ENCODE data around the gene CYP24A1. TPM values are rescaled to one million over a fixed set of nuclear protein-coding genes. Genes with fewer than 3 reads are reported as not detected.
A peak's percentile ranks its signal among the peaks of the same experiment; 100 is the strongest.

CYP24A1 gene
- total RNA-seq, 4 donors from 2014 or later, result not detected

DNA sequence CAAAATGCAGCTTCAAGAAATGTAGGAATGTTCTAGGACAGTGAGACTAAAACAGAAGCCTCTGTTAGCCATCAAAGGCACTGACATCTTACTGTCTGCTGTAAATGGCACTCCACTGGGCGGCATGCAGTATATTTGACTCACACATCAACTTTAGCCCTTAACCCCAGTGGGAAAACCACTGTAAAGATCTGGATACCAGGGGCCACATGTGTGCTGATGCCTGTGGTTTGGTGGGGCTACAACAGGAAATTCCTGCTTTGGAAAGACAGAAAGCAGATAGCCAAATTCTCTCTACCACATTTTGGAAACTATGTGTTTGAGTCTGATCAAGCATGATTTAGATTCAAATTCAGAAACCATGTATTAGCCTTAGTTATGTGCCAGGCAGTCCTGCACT, 38.4 kb upstream of the CYP24A1 start:
- Histone ChIP-seq H3K9me3 (no peaks in the 10 kb centered on the region), H3K4me3 (no peak overlapping the region), H3K27me3 (no peaks in the 10 kb centered on the region), H3K4me1 (peaks cover 0 to 23% (median 10%) of the 10 kb centered on the region in 4 donors), H3K27ac (no peak overlapping the region), H3K36me3 (peaks cover 0 to 4% (median 0%) of the 10 kb centered on the region in 4 donors)
- WGBS, 2 donors (ENCODE audit: low coverage in 1 of 2), result 55 to 83% methylated on average over 1 of the region's 1 CpG
- DNase-seq, result no peak
- intact Hi-C loops (cut with DNase I; ENCODE audit: low total_unique reads), result no loop called here
- in situ Hi-C loops (cut with MboI; ENCODE audit: low pct_ligation_motif_present in 1 of 4, low pct_unique_long_range_greater_than_20kb in 1 of 4, low sequenced_read_pairs in 3 of 4), result loop anchor here in 2 of 4 donors (25.0 kb wide), 1 partner anchor 650 kb away; no protein-coding TSS in a partner anchor
- TF ChIP-seq EP300 (IDR thresholded peaks at IDR 0.05; ENCODE audit: low read depth) (no peak), CTCF (IDR thresholded peaks at IDR 0.05) (no peak), POLR2A (IDR thresholded peaks at IDR 0.05) (no peak), POLR2AphosphoS5 (IDR thresholded peaks at IDR 0.05) (no peak)

- Histone ChIP-seq H3K27me3 (no peaks in the 10 kb centered on the region), H3K9me3 (no peaks in the 10 kb centered on the region), H3K4me1 (peaks cover 0 to 23% (median 10%) of the 10 kb centered on the region in 4 donors), H3K36me3 (no peaks in the 10 kb centered on the region), H3K27ac (no peak overlapping the region), H3K4me3 (peak overlapping the region in 2 of 4 donors; percentile 92 to 97)
- in situ Hi-C loops (cut with MboI; ENCODE audit: low pct_ligation_motif_present in 1 of 4, low pct_unique_long_range_greater_than_20kb in 1 of 4, low sequenced_read_pairs in 3 of 4), result loop anchor here in 3 of 4 donors (10.0 to 25.0 kb wide), 2 partner anchors 105 to 647 kb away; no protein-coding TSS in a partner anchor
- no peak for DNase-seq
- TF ChIP-seq POLR2AphosphoS5 (IDR thresholded peaks at IDR 0.05) (no peak), POLR2A (IDR thresholded peaks at IDR 0.05) (no peak), EP300 (IDR thresholded peaks at IDR 0.05; ENCODE audit: low read depth) (no peak), CTCF (IDR thresholded peaks at IDR 0.05) (no peak)
- intact Hi-C loops (cut with DNase I; ENCODE audit: low total_unique reads), result no loop called here
- 78 to 79% methylated on average over 5 of the region's 5 CpGs for WGBS, 2 donors (ENCODE audit: low coverage in 1 of 2)
Measured at GRCh38 chr20:54209216-54209813, 35.5 kb upstream of the CYP24A1 start.

DNA sequence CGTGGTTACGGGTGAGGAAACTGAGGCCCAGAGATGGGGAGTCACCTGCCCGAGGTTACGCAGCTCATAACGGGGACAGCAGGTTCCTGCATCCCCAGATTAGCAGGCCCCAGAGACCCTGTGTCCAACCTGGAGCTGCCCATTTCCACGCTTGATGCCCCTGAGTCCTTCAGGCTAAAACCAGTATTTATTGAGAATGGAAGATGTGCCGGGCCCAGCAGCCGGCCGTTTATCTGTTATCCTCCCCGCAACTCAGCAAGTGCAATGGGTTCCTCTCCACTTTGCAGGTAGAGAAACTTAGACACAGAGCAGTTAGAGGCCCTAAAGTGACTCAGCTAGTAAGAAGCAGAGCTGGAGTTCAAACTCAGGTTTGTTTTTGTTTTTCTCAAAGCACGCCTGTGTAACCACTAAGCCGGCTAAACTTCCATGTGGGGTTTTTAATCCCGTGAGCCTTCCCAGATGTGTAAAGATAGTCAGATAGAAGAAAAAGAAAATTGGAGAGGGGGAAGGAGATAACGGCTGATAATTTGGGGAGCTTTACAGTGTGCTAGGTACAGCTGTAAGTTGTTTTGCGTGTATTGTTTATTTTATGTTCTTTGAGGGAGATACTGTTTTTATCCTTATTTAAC, 34.9 kb upstream of the CYP24A1 start:
- in situ Hi-C loops (cut with MboI; ENCODE audit: low pct_ligation_motif_present in 1 of 4, low pct_unique_long_range_greater_than_20kb in 1 of 4, low sequenced_read_pairs in 3 of 4) (loop anchor here in 3 of 4 donors (10.0 to 25.0 kb wide), 2 partner anchors 104 to 646 kb away; no protein-coding TSS in a partner anchor), intact Hi-C loops (cut with DNase I; ENCODE audit: low total_unique reads) (no loop called here)
- 4 to 6% methylated on average over 2 to 12 of the region's 15 CpGs for WGBS, 2 donors (ENCODE audit: low coverage in 1 of 2)
- H3K36me3 ChIP-seq, result no peaks in the 10 kb centered on the region
- no peaks in the 10 kb centered on the region for H3K9me3 ChIP-seq
- peak overlapping the region; percentile 84 to 97 (median 92) for H3K4me3 ChIP-seq
- peaks cover 0 to 30% (median 15%) of the 10 kb centered on the region in 4 donors for H3K4me1 ChIP-seq
- no peak for DNase-seq
- H3K27ac ChIP-seq, result peak overlapping the region; percentile 91 to 94 (median 92)
- H3K27me3 ChIP-seq, result no peaks in the 10 kb centered on the region
- no peak for TF ChIP-seq CTCF (IDR thresholded peaks at IDR 0.05)
- no peak for TF ChIP-seq POLR2A (IDR thresholded peaks at IDR 0.05)
- TF ChIP-seq EP300 (IDR thresholded peaks at IDR 0.05; ENCODE audit: low read depth), result no peak
- TF ChIP-seq POLR2AphosphoS5 (IDR thresholded peaks at IDR 0.05), result no peak

GRCh38 chr20:54207743-54208547, 34.2 kb upstream of the CYP24A1 start, which contains the start of gene PFDN4:
PFDN4 (plus strand) TSS chr20:54208087; CDS start chr20:54208101, 14 bp downstream.
- in situ Hi-C loops (cut with MboI; ENCODE audit: low pct_ligation_motif_present in 1 of 4, low pct_unique_long_range_greater_than_20kb in 1 of 4, low sequenced_read_pairs in 3 of 4) (loop anchor here in 3 of 4 donors (10.0 to 25.0 kb wide), 2 partner anchors 103 to 646 kb away; no protein-coding TSS in a partner anchor), intact Hi-C loops (cut with DNase I; ENCODE audit: low total_unique reads) (no loop called here)
- TF ChIP-seq EP300 (IDR thresholded peaks at IDR 0.05; ENCODE audit: low read depth) (no peak), POLR2A (IDR thresholded peaks at IDR 0.05) (no peak), POLR2AphosphoS5 (IDR thresholded peaks at IDR 0.05) (peak in 2 of 3 donors; percentile 29 to 66), CTCF (IDR thresholded peaks at IDR 0.05) (peak; percentile 75 to 85 (median 84))
- Histone ChIP-seq H3K27me3 (no peaks in the 10 kb centered on the region), H3K4me3 (peak within 1 kb of the TSS; percentile 84 to 97 (median 92)), H3K27ac (peak within 1 kb of the TSS; percentile 91 to 94 (median 92)), H3K9me3 (no peaks in the 10 kb centered on the region), H3K36me3 (no peaks in the 10 kb centered on the region), H3K4me1 (peaks cover 0 to 30% (median 16%) of the 10 kb centered on the region in 4 donors)
- DNase-seq, result peak; percentile 88
- WGBS, 2 donors (ENCODE audit: low coverage in 1 of 2), result 0% methylated on average over 33 of the region's 76 CpGs; no CpG with 5 or more reads in 1 of the 2 donors
